CD4-positive, alpha-beta T cell (primary cell): ENCODE data around the gene QRSL1. TPM values are rescaled to one million over a fixed set of nuclear protein-coding genes. Genes with fewer than 3 reads are reported as not detected.

Experiments used
- ATAC-seq: fragments of 200-7000 bp; cut with Tn5 transposase; one replicate; pipeline ENCODE4 v1.10.0; 2022; ENCODE audit warnings: mild to moderate bottlenecking; ENCODE audit not compliant: poor library complexity
- CTCF ChIA-PET: fragments of 350-600 bp; sonication (Branson Sonifier 250); formaldehyde crosslinking; loops from one replicate; lab custom pipeline; 2021; ENCODE audit warnings: antibody characterized with exemption, inconsistent platforms; lab: Charles Lee
- POLR2A ChIA-PET: fragments of 350-600 bp; sonication (Branson Sonifier 250); formaldehyde crosslinking; loops from one replicate; lab custom pipeline; 2021; ENCODE audit warnings: antibody characterized with exemption, inconsistent platforms; lab: Charles Lee
- DNase-seq, 14 experiments: peaks; one replicate each; pipeline ENCODE4 v3.0.0-alpha.2; 2013 to 2020; ENCODE audit warnings: mixed read lengths in 2 of 14
- H3K27ac ChIP-seq, 2 donors: one replicate each; pipeline versions ENCODE4 v1.5.1 to v1.7.0; 2013; ENCODE audit warnings: low read length in 2 of 2, low read depth in 1 of 2, mild to moderate bottlenecking in 1 of 2
- H3K27me3 ChIP-seq, 2 experiments: 1 replicate in 1 of 2; 2 replicates in 1 of 2; pipeline versions ENCODE4 v1.6.1 to v1.7.0; 2013; ENCODE audit warnings: low read length in 2 of 2, control low read depth in 1 of 2, mild to moderate bottlenecking in 1 of 2, moderate library complexity in 1 of 2; ENCODE audit not compliant: insufficient read depth in 2 of 2, control insufficient read depth in 1 of 2
- H3K36me3 ChIP-seq: one replicate; pipeline ENCODE4 v1.6.1; 2013; ENCODE audit warnings: low read length, control low read depth; ENCODE audit not compliant: insufficient read depth
- H3K4me1 ChIP-seq: one replicate; pipeline ENCODE4 v1.6.1; 2013; ENCODE audit warnings: low read length, control low read depth; ENCODE audit not compliant: insufficient read depth
- H3K4me3 ChIP-seq: one replicate; pipeline ENCODE4 v1.5.1; 2013; ENCODE audit warnings: mild to moderate bottlenecking, low read length, moderate library complexity
- H3K9me3 ChIP-seq, 2 experiments: 1 replicate in 1 of 2; 2 replicates in 1 of 2; pipeline versions ENCODE4 v1.6.1 to v1.7.0; 2013; ENCODE audit warnings: low read length in 2 of 2, mild to moderate bottlenecking in 2 of 2, control low read depth in 1 of 2, moderate library complexity in 1 of 2; ENCODE audit not compliant: control insufficient read depth in 1 of 2, insufficient read depth in 1 of 2
- H3K27ac Mint-ChIP-seq: one replicate; pipeline ENCODE4 v1.8.0; 2020; ENCODE audit warnings: mixed read lengths
- H3K27me3 Mint-ChIP-seq: one replicate; pipeline ENCODE4 v1.8.0; 2021; ENCODE audit warnings: mixed read lengths
- H3K36me3 Mint-ChIP-seq: one replicate; pipeline ENCODE4 v1.8.0; 2021; ENCODE audit warnings: low read depth, mixed read lengths
- H3K4me1 Mint-ChIP-seq: one replicate; pipeline ENCODE4 v1.8.0; 2021; ENCODE audit warnings: low read depth, mixed read lengths
- H3K4me3 Mint-ChIP-seq: one replicate; pipeline ENCODE4 v1.8.0; 2020; ENCODE audit warnings: mild to moderate bottlenecking, mixed read lengths
- H3K9me3 Mint-ChIP-seq: one replicate; pipeline ENCODE4 v1.8.0; 2020; ENCODE audit warnings: mixed read lengths
- CTCF ChIP-seq: fragments of 200-600 bp; IDR thresholded peaks from one replicate; pipeline ENCODE4 v1.8.0; 2022; ENCODE audit warnings: antibody characterized with exemption, mild to moderate bottlenecking
- intact Hi-C, 2 experiments: fragments of 100-400 bp; cut with DNase I in 1 of 2; cut with micrococcal nuclease in 1 of 2; formaldehyde crosslinking; loops; one replicate each; pipeline versions ENCODE4 v1.15.1 to v1.9.0; 2023 to 2025; cut with DNase I, micrococcal nuclease
- total RNA-seq, 174 experiments: library from RNA in 2 of 174; stranded (reverse) in 2 of 174; gene quantifications; one replicate each; pipeline ENCODE4 v1.2.3 and lab custom pipeline; 2021 to 2026

Gene QRSL1
- total RNA-seq, 2 experiments from 2014 or later: 7.3 to 9.3 TPM

DNA sequence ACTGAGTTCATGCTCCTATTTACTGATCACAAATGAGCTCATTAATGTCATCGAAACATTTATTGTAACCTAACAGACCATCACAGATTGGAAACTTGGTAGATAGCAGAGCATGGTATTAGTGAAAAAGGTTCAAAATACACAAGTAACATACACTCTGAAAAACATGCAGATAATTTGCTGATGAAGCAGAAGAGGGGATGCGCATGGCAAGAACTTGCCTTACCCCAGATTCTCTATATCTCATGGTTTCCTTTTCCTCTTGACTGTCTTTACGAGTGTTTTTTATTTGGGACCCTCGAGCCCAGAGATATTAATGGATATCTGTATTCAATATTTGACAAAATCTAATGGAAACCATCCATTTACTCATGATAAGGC lies 37.6 kb downstream of the QRSL1 start:
- Histone ChIP-seq H3K9me3 (no peaks in the 10 kb centered on the region), H3K27me3 (no peaks in the 10 kb centered on the region), H3K4me1 (no peaks in the 10 kb centered on the region), H3K27ac (no peak overlapping the region), H3K4me3 (no peak overlapping the region), H3K36me3 (peaks cover 38% of the 10 kb centered on the region)
- Mint-ChIP-seq H3K27ac (no peak overlapping the region), H3K4me1 (no peaks in the 10 kb centered on the region), H3K4me3 (no peak overlapping the region), H3K36me3 (peaks cover 56% of the 10 kb centered on the region), H3K27me3 (no peaks in the 10 kb centered on the region), H3K9me3 (no peaks in the 10 kb centered on the region)
- ATAC-seq (no peak), DNase-seq (no peak)
- POLR2A ChIA-PET: no interaction called here
- no peak for TF ChIP-seq CTCF
- CTCF ChIA-PET: no interaction called here
- intact Hi-C loops: no loop called here

- DNase-seq: no peak
- intact Hi-C loops: no loop called here
- H3K4me1 Mint-ChIP-seq: no peaks in the 10 kb centered on the region
- ChIA-PET POLR2A (no interaction called here), CTCF (no interaction called here)
- Histone ChIP-seq H3K4me1 (no peaks in the 10 kb centered on the region), H3K36me3 (peaks cover 13% of the 10 kb centered on the region), H3K9me3 (no peaks in the 10 kb centered on the region), H3K27me3 (no peaks in the 10 kb centered on the region), H3K4me3 (no peak overlapping the region), H3K27ac (no peak overlapping the region)
- no peaks in the 10 kb centered on the region for H3K9me3 Mint-ChIP-seq
- no peaks in the 10 kb centered on the region for H3K27me3 Mint-ChIP-seq
- H3K27ac Mint-ChIP-seq: no peak overlapping the region
- ATAC-seq: no peak
- H3K36me3 Mint-ChIP-seq: peaks cover 24% of the 10 kb centered on the region
- TF ChIP-seq CTCF: no peak
- H3K4me3 Mint-ChIP-seq: no peak overlapping the region
Observed at GRCh38 chr6:106670236-106670635, 40.9 kb downstream of the QRSL1 start.

GRCh38 chr6:106671651-106672050 lies 42.3 kb downstream of the QRSL1 start:
- Histone ChIP-seq H3K4me3 (no peak overlapping the region), H3K27me3 (no peaks in the 10 kb centered on the region), H3K36me3 (peaks cover 2% of the 10 kb centered on the region), H3K4me1 (no peaks in the 10 kb centered on the region), H3K9me3 (no peaks in the 10 kb centered on the region), H3K27ac (no peak overlapping the region)
- DNase-seq (no peak), ATAC-seq (no peak)
- ChIA-PET POLR2A (no interaction called here), CTCF (no interaction called here)
- Mint-ChIP-seq H3K27ac (no peak overlapping the region), H3K4me1 (no peaks in the 10 kb centered on the region), H3K36me3 (peaks cover 10% of the 10 kb centered on the region), H3K27me3 (no peaks in the 10 kb centered on the region), H3K4me3 (no peak overlapping the region), H3K9me3 (no peaks in the 10 kb centered on the region)
- TF ChIP-seq CTCF: no peak
- intact Hi-C loops: no loop called here
